Motor neuron (in vitro differentiated cells): ENCODE results near the gene DOCK4. TPM values are rescaled to one million over a fixed set of nuclear protein-coding genes. Genes with fewer than 3 reads are reported as not detected.
"Not testable (repeated sequence)": the region's sequence is repeated elsewhere in the genome, so short reads cannot be mapped to it uniquely, and the experiment has no call there.

Experiments
- ATAC-seq, 8 experiments: fragments of 200-7000 bp; cut with Tn5 transposase; replicated peaks in 6 of 8; 2 replicates each; pipeline ENCODE4 v1.8.0; 2021; ENCODE audit warnings: mild to moderate bottlenecking in 8 of 8, moderate library complexity in 8 of 8
- H3K27ac ChIP-seq, 2 donors: fragments of 250-450 bp; sonication (Bioruptor Pico); 2 replicates each; pipeline ENCODE4 v1.9.0; 2021; ENCODE audit warnings: antibody characterized with exemption in 2 of 2, mild to moderate bottlenecking in 2 of 2, moderate library complexity in 1 of 2
- H3K4me1 ChIP-seq, 2 donors: fragments of 250-450 bp; sonication (Bioruptor Pico); replicated peaks in 1 of 2; 2 replicates each; pipeline ENCODE4 v1.6.1; 2021; ENCODE audit warnings: antibody characterized with exemption in 2 of 2, mild to moderate bottlenecking in 2 of 2, moderate library complexity in 1 of 2
- H3K4me3 ChIP-seq, 5 donors: fragments of 250-450 bp; sonication (Bioruptor Pico); 2 replicates each; pipeline ENCODE4 v1.9.0; 2021; ENCODE audit warnings: antibody characterized with exemption in 5 of 5, mild to moderate bottlenecking in 5 of 5, moderate library complexity in 4 of 5
- WGBS, 10 experiments: fragments of 450-650 bp; shearing (Covaris generic); methylation state at CpG; one replicate each; pipeline ENCODE4 v1.0.0; 2022; 5-methylcytosine and 5-hydroxymethylcytosine counted together
- in situ Hi-C, 9 experiments: fragments of 400-800 bp; cut with MboI; loops; one replicate each; pipeline ENCODE4 v1.15.0; 2021; ENCODE audit warnings: low sequenced_read_pairs in 9 of 9, low pct_unique_long_range_greater_than_20kb in 2 of 9; ENCODE audit not compliant: unreplicated experiment in 9 of 9
- total RNA-seq, 8 experiments: library from RNA; unstranded; fragments of 300-600 nt; gene quantifications; 2 replicates each; pipeline versions ENCODE4 v1.2.3 to v1.2.4, GENCODE V29; 2022

Gene DOCK4
- total RNA-seq, 8 experiments from 2014 or later, result 8.1 to 27.3 (median 20.6) TPM

DNA sequence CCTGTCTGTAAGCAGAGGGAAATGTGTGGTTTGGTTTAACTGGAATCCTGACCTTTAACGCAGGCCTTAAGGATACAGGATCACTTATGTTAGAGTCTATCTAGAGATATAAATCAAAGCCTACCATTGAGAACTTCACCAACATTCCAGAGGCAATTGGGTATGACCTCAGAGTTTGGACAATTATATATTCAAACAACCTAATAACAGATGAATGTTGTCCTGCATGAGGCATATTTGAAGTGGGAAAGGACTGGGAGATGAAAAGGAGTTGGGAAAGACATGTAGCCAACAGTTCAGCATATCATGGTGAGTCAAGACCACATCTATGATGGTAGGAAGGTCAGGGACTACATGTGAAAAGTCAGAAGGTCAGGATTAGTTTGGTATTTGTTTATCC, 274.2 kb downstream of the DOCK4 start:
- Histone ChIP-seq H3K4me3 (no peak overlapping the region), H3K4me1 (no peaks in the 10 kb centered on the region), H3K27ac (no peak overlapping the region)
- no peak for ATAC-seq
- in situ Hi-C loops, result no loop called here
- 62 to 100% (median 100%) methylated on average over 1 of the region's 1 CpG; no CpG with 5 or more reads in 5 of the 10 experiments for WGBS, 10 experiments

DNA sequence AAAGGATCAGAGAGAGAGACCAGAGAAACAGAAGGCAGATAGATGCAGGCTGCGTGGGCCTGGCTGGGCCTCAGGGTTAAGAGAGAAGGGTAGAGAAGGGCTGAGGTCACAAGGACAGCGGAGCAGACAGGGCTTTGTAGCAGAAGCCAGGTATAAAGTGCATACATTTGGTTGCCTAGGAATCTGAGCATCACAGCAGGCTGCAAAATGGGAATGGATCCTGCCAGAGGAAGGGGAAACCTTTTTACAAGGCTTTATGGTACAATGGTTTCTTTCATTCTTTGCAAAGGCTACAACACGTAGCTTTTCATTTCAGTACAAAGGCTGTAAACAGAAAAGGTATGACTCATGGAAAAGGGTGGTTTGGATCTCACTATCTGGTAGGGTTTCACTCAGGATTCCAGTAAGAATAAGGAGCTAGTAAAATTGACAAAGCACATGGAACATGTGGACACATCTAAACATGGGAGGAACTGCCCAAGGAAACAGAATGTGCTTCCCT, 275.1 kb downstream of the DOCK4 start:
- no peaks in the 10 kb centered on the region for H3K4me1 ChIP-seq
- peak in 6 of 8 experiments; percentile 13 to 72 (median 59) for ATAC-seq
- WGBS, 10 experiments, result 45 to 100% (median 79%) methylated on average over 1 to 3 of the region's 3 CpGs; no CpG with 5 or more reads in 2 of the 10 experiments
- H3K4me3 ChIP-seq, result no peak overlapping the region
- in situ Hi-C loops, result no loop called here
- no peak overlapping the region for H3K27ac ChIP-seq

DNA sequence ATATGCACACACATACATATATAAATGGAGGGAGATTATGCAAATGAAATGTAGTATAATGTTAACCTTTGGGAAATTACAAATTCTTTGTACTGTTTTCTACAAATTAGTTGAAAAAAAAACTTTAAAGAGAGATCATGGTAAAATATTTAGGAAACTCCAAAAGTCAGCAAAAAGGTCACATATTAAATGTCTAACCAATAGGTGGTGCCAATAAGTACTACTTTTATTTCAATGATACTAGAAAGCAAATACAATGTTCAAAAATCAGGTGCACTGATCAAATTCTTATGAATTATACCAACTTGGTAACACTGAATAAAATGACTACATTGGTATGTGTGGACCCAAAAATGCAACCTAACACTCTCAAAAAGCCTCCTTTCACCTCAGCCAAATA, 276.9 kb downstream of the DOCK4 start:
- H3K4me3 ChIP-seq, result no peak overlapping the region
- H3K4me1 ChIP-seq, result no peaks in the 10 kb centered on the region
- in situ Hi-C loops, result no loop called here
- no peak overlapping the region for H3K27ac ChIP-seq
- ATAC-seq, result no peak

DNA sequence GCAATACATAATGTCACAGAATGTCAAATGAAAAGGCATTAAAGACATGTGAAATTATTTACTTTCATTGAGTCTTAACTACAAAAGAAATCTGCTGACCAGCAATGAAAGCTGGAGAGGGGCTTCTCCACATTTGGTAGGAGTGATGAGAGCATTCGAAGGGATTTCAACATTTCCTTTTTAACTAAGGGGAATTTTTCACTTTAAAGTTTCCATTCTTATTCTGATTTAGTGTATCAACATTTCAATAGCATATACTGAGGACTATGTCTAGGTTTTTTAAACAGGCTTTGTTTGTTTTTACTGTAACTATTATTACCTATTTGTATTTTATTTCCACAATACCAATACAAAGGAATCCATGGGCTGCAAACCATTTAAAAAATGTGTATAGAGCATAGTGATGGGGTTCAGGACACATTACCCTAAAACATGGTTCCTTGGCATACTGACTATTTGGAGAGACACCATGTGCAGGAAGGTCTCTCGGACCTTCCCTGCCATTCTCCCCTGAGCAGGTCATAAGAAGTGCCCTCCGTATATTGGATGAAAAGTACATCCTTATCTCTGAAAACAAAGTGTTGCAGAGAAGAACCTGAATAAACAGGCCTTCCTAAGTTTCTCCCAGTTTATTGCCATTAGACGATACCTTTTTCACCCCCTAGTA, 278.7 kb downstream of the DOCK4 start:
- Histone ChIP-seq H3K4me1 (no peaks in the 10 kb centered on the region), H3K27ac (no peak overlapping the region), H3K4me3 (no peak overlapping the region)
- in situ Hi-C loops, result no loop called here
- ATAC-seq, result no peak
- 71 to 100% (median 80%) methylated on average over 1 to 4 of the region's 4 CpGs; no CpG with 5 or more reads in 1 of the 10 experiments for WGBS, 10 experiments

DNA sequence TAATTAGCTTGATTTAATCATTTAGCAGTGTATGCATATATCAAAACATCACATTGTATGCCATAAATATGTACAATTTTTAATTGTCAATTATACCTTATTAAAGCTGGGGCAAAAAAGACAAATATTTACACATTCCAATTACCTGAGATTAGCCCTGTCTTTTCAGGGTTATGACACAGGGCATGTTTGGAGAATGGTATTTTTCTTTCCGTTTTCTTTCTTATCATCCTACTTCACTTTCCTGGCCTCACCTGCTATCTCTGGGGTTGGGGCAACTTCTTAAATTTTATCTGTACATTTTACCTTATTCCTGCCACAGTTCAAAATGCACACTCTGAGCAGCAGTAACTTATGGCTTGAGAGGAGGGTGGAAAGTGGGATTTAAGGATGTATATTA, 285.9 kb downstream of the DOCK4 start:
- no peak for ATAC-seq
- Histone ChIP-seq H3K27ac (no peak overlapping the region), H3K4me1 (no peaks in the 10 kb centered on the region), H3K4me3 (no peak overlapping the region)
- in situ Hi-C loops, result no loop called here
- 78 to 100% (median 100%) methylated on average over 1 of the region's 1 CpG; no CpG with 5 or more reads in 1 of the 10 experiments for WGBS, 10 experiments

DNA sequence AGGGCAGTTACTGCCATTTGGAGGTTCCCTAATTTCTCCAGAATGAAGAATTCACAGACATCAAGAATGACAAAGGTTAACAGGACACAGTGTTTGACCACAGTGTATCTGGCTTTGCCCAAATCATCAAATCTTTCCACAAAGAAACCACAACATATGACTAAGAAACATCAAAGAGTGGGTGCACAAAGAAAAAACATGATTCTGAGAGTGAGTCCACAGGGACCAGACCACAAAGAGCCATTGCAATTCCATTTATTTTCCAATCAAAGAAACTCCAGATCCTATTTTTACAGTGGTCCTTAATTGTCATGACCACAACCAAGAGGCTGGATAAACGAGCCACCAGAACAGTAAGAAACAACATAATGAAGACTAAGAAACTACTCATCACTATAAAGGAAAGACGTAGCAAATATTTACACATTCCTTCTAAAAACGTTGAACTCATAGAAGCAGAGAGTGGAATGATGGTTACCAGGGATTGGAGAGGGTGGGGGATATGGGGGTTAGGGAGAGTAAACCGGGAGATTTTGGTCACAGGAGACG, 286.5 kb downstream of the DOCK4 start:
- WGBS, 10 experiments, result 22 to 97% (median 75%) methylated on average over 1 to 5 of the region's 5 CpGs; no CpG with 5 or more reads in 1 of the 10 experiments
- Histone ChIP-seq H3K4me1 (no peaks in the 10 kb centered on the region), H3K4me3 (no peak overlapping the region), H3K27ac (no peak overlapping the region)
- ATAC-seq, result peak in 1 of 8 experiments; percentile 93
- in situ Hi-C loops, result no loop called here

DNA sequence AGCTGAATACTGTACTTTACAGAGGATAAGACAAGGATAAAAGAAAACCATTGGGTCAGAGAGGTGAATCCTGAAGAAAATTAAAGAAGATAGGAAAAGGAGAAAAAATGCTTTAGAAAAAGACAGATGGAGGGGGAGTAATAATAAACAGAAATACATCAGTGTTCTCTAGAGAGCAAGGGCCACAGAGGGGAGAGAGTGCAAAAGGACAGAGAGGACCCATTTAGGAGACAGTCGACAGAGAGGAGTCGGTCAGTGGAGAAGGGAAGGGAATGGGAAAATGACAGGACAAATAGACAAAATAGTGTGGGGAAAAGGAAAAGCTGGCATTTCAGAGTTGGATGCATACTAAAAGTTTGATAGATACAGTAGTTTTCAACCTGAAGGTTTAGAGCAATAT, 287.0 kb downstream of the DOCK4 start:
- 40 to 94% (median 83%) methylated on average over 2 of the region's 2 CpGs; no CpG with 5 or more reads in 1 of the 10 experiments for WGBS, 10 experiments
- ATAC-seq, result no peak

DNA sequence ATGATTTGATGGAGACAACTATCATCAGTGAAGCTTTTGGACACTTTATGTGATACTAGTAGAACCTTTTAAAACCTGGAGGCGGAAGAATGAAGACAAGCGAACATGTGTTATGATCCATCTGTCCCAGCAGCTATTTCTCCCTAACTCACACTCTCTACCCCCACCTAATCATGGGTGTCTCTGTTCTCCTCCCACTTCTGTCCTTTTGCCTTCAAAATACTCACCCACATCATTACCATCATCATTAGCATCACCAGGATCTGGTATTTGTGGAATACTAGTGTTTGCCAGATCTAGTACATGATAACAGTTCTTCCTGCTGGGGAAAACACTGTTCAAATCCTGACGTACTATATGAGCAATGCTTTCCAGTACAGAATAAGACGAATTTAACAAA, 287.7 kb downstream of the DOCK4 start:
- Histone ChIP-seq H3K4me3 (no peak overlapping the region), H3K27ac (no peak overlapping the region), H3K4me1 (no peaks in the 10 kb centered on the region)
- 68 to 100% (median 92%) methylated on average over 1 to 4 of the region's 4 CpGs; no CpG with 5 or more reads in 1 of the 10 experiments for WGBS, 10 experiments
- ATAC-seq, result no peak
- in situ Hi-C loops, result no loop called here

More for the DNA sequence above, 287.0 kb downstream of the DOCK4 start:
- Histone ChIP-seq H3K27ac (no peak overlapping the region), H3K4me1 (no peaks in the 10 kb centered on the region), H3K4me3 (no peak overlapping the region)
- in situ Hi-C loops, result no loop called here

DNA sequence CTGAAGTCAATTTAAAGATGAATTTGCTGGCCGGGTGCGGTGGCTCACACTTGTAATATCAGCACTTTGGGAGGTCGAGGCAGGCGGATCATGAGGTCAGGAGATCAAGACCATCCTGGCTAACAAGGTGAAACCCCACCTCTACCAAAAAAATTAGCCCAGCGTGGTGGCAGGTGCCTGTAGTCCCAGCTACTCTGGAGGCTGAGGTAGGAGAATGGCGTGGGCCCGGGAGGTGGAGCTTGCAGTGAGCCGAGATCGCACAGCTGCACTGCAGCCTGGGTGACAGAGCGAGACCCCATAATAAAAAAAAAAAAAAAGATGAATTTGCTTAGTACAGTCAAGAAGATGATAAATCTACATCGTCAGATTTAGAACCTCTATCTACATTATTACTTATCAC, 288.8 kb downstream of the DOCK4 start:
- H3K4me1 ChIP-seq, H3K4me3 ChIP-seq, in situ Hi-C loops, H3K27ac ChIP-seq, ATAC-seq: not testable (repeated sequence)
- WGBS, 10 experiments, result 76 to 98% (median 93%) methylated on average over 2 to 11 of the region's 11 CpGs; no CpG with 5 or more reads in 3 of the 10 experiments

DNA sequence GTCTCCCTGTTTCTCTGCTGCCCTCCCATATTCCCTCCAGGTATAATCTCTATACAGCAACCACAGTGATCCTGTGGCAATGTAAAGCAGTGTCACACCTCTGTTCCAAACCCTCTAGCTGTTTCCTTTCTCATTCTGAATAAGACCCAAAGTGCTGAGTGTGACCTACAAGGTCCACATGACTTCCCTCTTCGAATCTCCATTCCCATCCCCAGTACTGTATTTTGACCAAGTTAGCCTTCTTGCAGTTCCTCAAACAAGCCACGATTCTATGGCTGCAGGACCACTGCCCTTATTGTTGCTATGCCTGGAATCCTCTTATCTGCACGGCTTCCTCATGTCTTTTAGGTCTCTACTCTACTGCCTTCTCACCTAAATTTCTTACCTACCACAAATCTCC, 291.9 kb downstream of the DOCK4 start:
- Histone ChIP-seq H3K4me1 (peaks cover 9 to 17% of the 10 kb centered on the region in 2 donors), H3K27ac (no peak overlapping the region), H3K4me3 (no peak overlapping the region)
- in situ Hi-C loops, result no loop called here
- no peak for ATAC-seq
- WGBS, 10 experiments, result 69 to 100% (median 87%) methylated on average over 1 to 3 of the region's 3 CpGs; no CpG with 5 or more reads in 2 of the 10 experiments

DNA sequence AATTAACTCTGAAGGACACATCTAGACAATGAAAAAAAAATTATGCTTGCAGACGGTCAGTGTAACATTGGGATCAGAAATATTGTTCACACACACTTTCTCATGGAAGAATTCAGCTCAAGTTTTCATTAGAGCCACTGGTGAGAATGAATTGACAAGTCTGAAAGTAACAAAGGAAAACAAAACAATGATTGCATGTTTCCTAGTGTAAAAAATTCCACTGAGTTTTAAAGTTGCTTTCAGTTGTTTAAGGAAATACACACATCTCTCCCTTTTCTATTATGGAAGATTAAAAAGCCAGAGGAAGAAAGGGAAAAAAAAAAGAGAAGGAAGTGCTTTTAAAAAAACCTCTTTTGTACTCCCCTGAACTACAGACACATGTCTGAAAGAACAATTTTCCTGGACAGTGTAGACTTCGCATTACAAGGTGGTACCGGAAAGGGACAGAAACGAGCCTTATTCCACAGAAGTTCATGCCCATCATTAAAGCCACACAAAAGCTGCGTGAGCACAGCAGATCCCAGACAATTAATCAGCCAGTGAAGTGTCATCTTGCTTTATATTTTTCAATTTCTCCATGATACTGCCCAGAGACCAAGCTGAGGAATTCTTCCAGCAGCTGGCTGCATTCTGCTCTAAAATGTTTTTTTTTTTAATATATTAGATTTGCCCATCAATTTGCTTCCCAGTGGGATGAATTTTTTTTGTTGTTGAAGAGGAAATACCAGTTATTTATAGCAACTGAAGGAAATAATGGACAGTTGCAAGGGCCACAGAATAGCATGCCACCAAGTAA, 294.8 kb downstream of the DOCK4 start:
- in situ Hi-C loops, result no loop called here
- no peak overlapping the region for H3K27ac ChIP-seq
- 25 to 84% (median 46%) methylated on average over 1 to 5 of the region's 5 CpGs for WGBS, 10 experiments

DNA sequence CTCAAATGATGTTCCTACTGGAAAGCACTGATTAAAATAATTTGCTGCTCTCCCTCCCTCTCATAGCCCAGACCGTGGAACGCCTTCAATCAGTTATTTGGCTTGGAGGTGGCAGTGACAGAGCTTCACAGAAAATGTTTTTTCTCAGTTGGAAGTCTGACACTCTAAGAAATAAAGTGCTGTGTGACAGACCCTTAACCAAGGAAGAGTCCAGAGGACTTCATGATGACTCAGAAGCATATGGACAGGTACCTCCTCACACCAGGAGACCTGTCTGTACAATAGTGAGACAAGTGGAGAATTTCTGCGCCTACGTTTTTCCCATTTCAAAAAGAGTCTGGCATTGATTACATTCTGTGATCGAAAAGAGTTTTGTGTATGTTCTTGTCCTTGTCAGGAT, 295.5 kb downstream of the DOCK4 start:
- H3K27ac ChIP-seq, result no peak overlapping the region

More for the DNA sequence above, 294.8 kb downstream of the DOCK4 start:
- peak in 5 of 8 experiments; percentile 55 to 85 (median 70) for ATAC-seq
- Histone ChIP-seq H3K4me1 (peaks cover 9 to 17% of the 10 kb centered on the region in 2 donors), H3K4me3 (no peak overlapping the region)

DNA sequence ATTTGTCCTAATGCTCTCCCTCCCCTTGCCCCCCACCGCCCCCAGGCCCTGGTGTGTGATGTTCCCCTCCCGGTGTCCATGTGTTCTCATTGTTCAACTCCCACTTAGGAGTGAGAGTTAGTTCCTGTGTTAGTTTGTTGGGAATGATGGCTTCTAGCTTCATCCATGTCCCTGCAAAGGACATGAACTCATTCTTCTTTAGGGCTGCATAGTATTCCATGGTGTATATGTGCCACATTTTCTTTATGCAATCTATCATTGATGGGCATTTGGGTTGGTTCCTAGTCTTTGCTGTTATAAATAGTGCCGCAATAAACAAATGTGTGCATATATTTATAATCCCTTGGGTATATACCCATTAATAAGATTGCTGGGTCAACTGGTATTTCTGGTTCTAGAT, 297.5 kb downstream of the DOCK4 start:
- H3K4me1 ChIP-seq, result peaks cover 9 to 17% of the 10 kb centered on the region in 2 donors
- WGBS, 10 experiments, result 90 to 100% (median 100%) methylated on average over 1 of the region's 3 CpGs; no CpG with 5 or more reads in 5 of the 10 experiments
- ATAC-seq, in situ Hi-C loops, H3K27ac ChIP-seq, H3K4me3 ChIP-seq: not testable (repeated sequence)

More for the DNA sequence above, 295.5 kb downstream of the DOCK4 start:
- H3K4me1 ChIP-seq, result peaks cover 9 to 17% of the 10 kb centered on the region in 2 donors
- WGBS, 10 experiments, result 53 to 100% (median 73%) methylated on average over 1 to 5 of the region's 5 CpGs; no CpG with 5 or more reads in 3 of the 10 experiments
- no peak overlapping the region for H3K4me3 ChIP-seq
- ATAC-seq, result peak in 1 of 8 experiments; percentile 21
- in situ Hi-C loops, result no loop called here
